Measurements from ENCODE around the gene ZNRD2.
A peak's percentile ranks its signal among the peaks of the same experiment; 100 is the strongest.

Gene ZNRD2

DNA sequence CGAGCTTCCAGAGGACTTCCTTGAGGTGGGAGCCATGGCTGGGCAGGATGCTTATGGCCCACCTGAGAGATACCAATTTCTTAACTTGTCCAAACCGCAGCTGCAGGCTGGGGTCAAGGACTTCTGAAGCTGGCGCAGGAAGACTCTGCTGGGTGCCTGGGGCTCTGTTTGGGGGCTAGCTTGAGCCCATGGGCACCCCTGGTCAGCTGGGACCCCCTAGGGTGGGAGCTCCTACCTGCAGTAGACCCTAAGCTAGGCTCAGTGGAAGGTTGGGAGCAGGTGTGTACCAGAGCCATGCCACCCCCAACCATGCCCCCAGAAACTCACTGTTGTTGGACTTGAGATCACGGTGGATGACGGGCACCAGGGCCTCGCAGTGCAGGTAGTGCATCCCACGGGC is 42.4 kb downstream of the ZNRD2 start:
- Histone ChIP-seq H3K9me3 (ENCODE audit: insufficient read depth, low read length) (no peaks in the 10 kb centered on the region), H3K36me3 (ENCODE audit: insufficient read depth, insufficient read length, low read length) (peaks cover 66% of the 10 kb centered on the region), H3K4me3 (ENCODE audit: insufficient read length, low read depth) (peak overlapping the region; percentile 94), H3K4me1 (ENCODE audit: insufficient read depth, insufficient read length) (peaks cover 38% of the 10 kb centered on the region), H3K27me3 (ENCODE audit: insufficient read depth, insufficient read length) (no peaks in the 10 kb centered on the region), H3K9ac (ENCODE audit: insufficient read length, low read depth) (peak overlapping the region; percentile 74)
- TF ChIP-seq ZNF274 (IDR thresholded peaks at IDR 0.05; ENCODE audit: low read depth, low read length) (no peak), YY1 (IDR thresholded peaks at IDR 0.05; ENCODE audit: insufficient read depth, insufficient read length) (no peak), SUZ12 (IDR thresholded peaks at IDR 0.05; ENCODE audit: extremely low read depth, insufficient read depth, insufficient read length) (no peak)
- no peak for DNase-seq (ENCODE audit: low read depth, low spot score)

DNA sequence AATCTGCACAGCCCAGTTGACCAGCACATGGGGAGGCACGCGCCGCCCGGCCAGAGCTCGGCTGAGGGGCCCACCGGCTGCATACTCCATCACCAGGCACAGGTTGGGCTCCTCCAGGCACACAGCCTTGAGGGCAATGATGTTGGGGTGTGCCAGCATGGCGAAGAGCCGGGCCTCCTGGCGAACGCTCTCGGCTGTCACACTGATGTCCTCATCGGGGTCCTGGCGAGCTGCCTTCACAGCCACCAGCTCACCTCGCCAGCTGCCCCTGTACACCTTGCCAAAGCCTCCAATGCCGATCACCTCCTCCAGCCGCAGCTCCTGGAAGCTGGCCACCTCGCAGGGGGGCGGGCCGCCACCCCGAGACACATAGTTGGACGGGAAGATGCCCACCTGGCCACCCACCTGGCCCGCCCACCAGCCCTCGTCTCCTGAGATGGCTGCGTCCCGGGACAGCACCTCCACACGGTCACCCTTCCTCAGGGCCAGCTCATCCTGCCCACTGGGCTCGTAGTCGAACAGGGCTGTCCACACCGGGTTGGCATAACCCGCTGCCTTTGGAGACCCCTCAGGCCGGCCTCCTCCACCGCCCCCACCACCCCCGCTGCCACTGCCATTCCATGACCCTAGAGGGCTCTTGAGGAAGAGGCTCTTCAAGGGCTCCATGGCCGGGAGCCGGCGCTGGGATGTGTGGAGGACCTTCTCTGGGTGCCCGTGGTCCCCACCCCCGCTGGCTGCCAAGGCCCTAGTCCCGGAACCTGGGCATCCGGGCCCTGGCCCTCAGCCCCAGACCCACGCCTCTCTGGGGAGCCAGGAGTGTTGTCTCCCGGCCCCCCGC is 43.0 kb downstream of the ZNRD2 start:
- no peak for DNase-seq (ENCODE audit: low read depth, low spot score)
- TF ChIP-seq YY1 (IDR thresholded peaks at IDR 0.05; ENCODE audit: insufficient read depth, insufficient read length) = no peak
- TF ChIP-seq SUZ12 (IDR thresholded peaks at IDR 0.05; ENCODE audit: extremely low read depth, insufficient read depth, insufficient read length) = no peak
- TF ChIP-seq ZNF274 (IDR thresholded peaks at IDR 0.05; ENCODE audit: low read depth, low read length) = no peak
- no peaks in the 10 kb centered on the region for H3K27me3 ChIP-seq (ENCODE audit: insufficient read depth, insufficient read length)
- H3K9ac ChIP-seq (ENCODE audit: insufficient read length, low read depth) = peak overlapping the region; percentile 97
- H3K36me3 ChIP-seq (ENCODE audit: insufficient read depth, insufficient read length, low read length) = peaks cover 66% of the 10 kb centered on the region
- H3K9me3 ChIP-seq (ENCODE audit: insufficient read depth, low read length) = no peaks in the 10 kb centered on the region
- peaks cover 35% of the 10 kb centered on the region for H3K4me1 ChIP-seq (ENCODE audit: insufficient read depth, insufficient read length)
- H3K4me3 ChIP-seq (ENCODE audit: insufficient read length, low read depth) = peak overlapping the region; percentile 94

DNA sequence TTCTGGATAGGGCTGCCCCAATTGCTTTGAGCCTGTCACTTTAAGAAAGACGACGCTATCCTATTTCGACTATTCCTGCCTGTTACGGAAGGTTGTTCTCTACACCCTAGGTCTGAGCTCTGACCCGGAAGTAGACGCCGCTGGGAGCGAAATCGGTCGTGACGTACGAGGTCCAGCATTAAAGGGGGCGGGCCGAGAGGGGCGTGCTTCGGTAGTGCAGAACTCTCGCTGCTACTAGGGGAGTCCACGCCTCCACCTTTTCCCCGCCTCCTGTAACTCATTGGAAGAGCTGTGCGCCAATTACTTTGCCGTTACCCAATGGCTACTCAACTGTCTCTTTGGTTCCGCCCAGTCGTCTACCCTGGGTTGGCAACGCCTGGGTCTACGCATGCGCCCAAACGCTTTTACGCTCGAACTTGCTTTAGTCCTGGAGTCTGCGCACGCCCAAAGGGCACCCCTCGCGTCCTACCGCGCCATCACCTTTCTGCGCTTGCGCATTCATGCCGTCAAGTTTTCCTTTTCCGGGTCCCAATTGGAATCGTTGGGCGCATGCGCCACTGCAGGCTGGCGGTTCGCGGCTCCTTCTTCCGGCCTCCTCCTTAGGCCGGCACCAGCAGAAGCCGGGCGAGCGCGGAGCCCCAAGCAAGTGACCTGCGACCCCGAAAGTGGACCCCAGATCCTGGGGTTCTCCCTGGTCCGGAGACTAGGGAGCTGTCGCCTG is 45.1 kb downstream of the ZNRD2 start, which contains the start of gene PCNX3:
Gene PCNX3 (plus strand): TSS at position 548 of the 721 bp plus-strand sequence. CDS start 536 bp downstream, outside the sequence.
- peaks cover 70% of the 10 kb centered on the region for H3K36me3 ChIP-seq (ENCODE audit: insufficient read depth, insufficient read length, low read length)
- H3K4me1 ChIP-seq (ENCODE audit: insufficient read depth, insufficient read length) = peaks cover 39% of the 10 kb centered on the region
- H3K27me3 ChIP-seq (ENCODE audit: insufficient read depth, insufficient read length) = no peaks in the 10 kb centered on the region
- peak within 1 kb of the TSS; percentile 94 for H3K4me3 ChIP-seq (ENCODE audit: insufficient read length, low read depth)
- peak; percentile 100 for DNase-seq (ENCODE audit: low read depth, low spot score)
- peak within 1 kb of the TSS; percentile 98 for H3K9ac ChIP-seq (ENCODE audit: insufficient read length, low read depth)
- TF ChIP-seq YY1 (IDR thresholded peaks at IDR 0.05; ENCODE audit: insufficient read depth, insufficient read length) (no peak), ZNF274 (IDR thresholded peaks at IDR 0.05; ENCODE audit: low read depth, low read length) (no peak)
- H3K9me3 ChIP-seq (ENCODE audit: insufficient read depth, low read length) = no peaks in the 10 kb centered on the region

DNA sequence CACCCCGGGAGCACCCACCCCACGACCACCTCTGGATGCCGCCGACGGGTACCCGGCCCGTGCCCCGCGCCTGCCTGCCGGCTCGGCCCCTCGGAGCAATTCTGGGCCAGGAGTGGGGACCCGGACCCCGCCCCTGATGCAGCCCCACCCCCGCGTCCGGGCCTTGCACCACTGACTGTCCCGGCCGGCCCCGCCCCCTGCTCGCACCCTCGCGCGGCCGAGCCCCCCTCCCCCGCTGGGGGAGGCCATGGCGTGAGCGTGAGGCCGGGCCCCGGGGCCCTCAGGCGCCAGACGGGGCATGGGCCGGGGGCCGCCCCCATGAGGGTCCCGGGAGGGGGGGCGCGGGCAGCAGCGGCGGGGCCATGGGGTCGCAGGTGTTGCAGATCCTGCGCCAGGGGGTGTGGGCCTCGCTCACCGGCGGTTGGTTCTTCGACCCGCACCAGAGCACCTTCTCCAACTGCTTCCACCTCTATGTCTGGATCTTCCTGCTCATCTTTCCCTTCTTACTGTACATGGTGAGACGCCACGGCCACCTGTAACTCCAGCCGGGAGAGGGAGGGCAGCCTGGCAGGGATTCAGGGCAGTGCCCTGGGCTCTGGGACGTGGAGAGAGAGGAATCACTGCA is 45.8 kb downstream of the ZNRD2 start:
- Histone ChIP-seq H3K4me3 (ENCODE audit: insufficient read length, low read depth) (peak overlapping the region; percentile 87), H3K36me3 (ENCODE audit: insufficient read depth, insufficient read length, low read length) (peaks cover 70% of the 10 kb centered on the region)

DNA sequence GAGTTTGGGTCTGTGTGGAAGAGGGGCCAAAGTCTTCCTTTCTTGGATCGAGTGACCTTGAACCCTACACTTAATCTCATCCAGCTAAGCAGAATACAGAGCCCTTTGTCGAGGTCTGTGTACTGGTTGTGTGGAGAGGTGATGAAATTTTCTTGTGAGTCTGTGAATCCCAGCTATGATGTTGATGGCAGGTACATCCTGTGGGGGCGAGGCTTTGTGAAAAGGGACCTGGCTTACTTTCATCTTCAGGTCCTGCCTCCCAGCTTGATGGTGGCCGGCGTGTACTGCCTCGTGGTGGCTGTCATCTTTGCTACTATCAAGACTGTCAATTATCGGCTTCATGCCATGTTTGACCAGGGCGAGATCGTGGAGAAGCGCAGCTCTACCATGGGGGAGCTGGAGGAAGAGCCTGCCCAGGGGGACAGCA is 46.3 kb downstream of the ZNRD2 start:
- Histone ChIP-seq H3K9me3 (ENCODE audit: insufficient read depth, low read length) (no peaks in the 10 kb centered on the region), H3K27me3 (ENCODE audit: insufficient read depth, insufficient read length) (no peaks in the 10 kb centered on the region), H3K36me3 (ENCODE audit: insufficient read depth, insufficient read length, low read length) (peaks cover 72% of the 10 kb centered on the region), H3K4me3 (ENCODE audit: insufficient read length, low read depth) (peak overlapping the region; percentile 87), H3K9ac (ENCODE audit: insufficient read length, low read depth) (peak overlapping the region; percentile 98), H3K4me1 (ENCODE audit: insufficient read depth, insufficient read length) (peaks cover 35% of the 10 kb centered on the region)
- DNase-seq (ENCODE audit: low read depth, low spot score) = no peak
- TF ChIP-seq ZNF274 (IDR thresholded peaks at IDR 0.05; ENCODE audit: low read depth, low read length) (no peak), SUZ12 (IDR thresholded peaks at IDR 0.05; ENCODE audit: extremely low read depth, insufficient read depth, insufficient read length) (no peak)

More for the DNA sequence above, 45.8 kb downstream of the ZNRD2 start:
- Histone ChIP-seq H3K9me3 (ENCODE audit: insufficient read depth, low read length) (no peaks in the 10 kb centered on the region), H3K4me1 (ENCODE audit: insufficient read depth, insufficient read length) (peaks cover 38% of the 10 kb centered on the region), H3K9ac (ENCODE audit: insufficient read length, low read depth) (peak overlapping the region; percentile 98), H3K27me3 (ENCODE audit: insufficient read depth, insufficient read length) (no peaks in the 10 kb centered on the region)
- DNase-seq (ENCODE audit: low read depth, low spot score) = no peak
- TF ChIP-seq YY1 (IDR thresholded peaks at IDR 0.05; ENCODE audit: insufficient read depth, insufficient read length) (no peak), ZNF274 (IDR thresholded peaks at IDR 0.05; ENCODE audit: low read depth, low read length) (no peak), SUZ12 (IDR thresholded peaks at IDR 0.05; ENCODE audit: extremely low read depth, insufficient read depth, insufficient read length) (no peak)

DNA sequence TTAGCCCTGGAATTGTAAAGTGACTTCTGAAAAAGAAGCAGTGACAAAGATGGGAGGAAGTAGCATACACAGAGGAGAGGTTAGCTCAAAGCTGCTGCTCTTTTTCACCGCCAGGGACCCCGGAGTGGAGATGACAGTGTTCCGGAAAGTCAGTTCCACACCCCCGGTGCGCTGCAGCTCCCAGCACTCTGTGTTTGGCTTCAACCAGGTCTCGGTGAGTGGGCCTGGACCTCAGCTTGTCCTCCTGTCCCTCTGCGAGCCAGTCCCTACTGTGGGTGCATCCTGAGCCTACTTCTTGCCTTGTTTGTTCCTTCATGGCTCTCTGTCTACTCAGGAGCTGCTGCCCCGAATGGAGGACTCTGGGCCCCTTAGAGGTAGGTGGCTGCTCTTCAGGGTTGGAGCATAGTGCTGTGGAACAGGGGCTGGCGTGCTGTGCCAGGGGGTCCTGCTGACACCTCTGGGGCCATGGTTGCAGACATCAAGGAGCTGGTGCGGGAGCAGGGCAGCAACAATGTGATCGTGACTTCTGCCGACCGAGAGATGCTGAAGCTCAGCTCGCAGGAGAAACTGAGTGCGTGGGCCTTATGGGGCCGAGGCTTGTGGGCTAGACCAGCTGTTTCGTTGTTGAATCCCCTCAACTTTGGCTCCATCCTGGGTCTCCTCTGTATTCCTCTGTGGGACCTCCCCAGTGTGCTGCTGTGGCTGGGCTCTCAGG is 47.0 kb downstream of the ZNRD2 start:
- H3K9me3 ChIP-seq (ENCODE audit: insufficient read depth, low read length) = no peaks in the 10 kb centered on the region
- H3K27me3 ChIP-seq (ENCODE audit: insufficient read depth, insufficient read length) = no peaks in the 10 kb centered on the region
- peak overlapping the region; percentile 98 for H3K9ac ChIP-seq (ENCODE audit: insufficient read length, low read depth)
- peaks cover 72% of the 10 kb centered on the region for H3K36me3 ChIP-seq (ENCODE audit: insufficient read depth, insufficient read length, low read length)
- DNase-seq (ENCODE audit: low read depth, low spot score) = no peak
- no peak for TF ChIP-seq SUZ12 (IDR thresholded peaks at IDR 0.05; ENCODE audit: extremely low read depth, insufficient read depth, insufficient read length)
- no peak for TF ChIP-seq YY1 (IDR thresholded peaks at IDR 0.05; ENCODE audit: insufficient read depth, insufficient read length)
- TF ChIP-seq ZNF274 (IDR thresholded peaks at IDR 0.05; ENCODE audit: low read depth, low read length) = no peak
- H3K4me3 ChIP-seq (ENCODE audit: insufficient read length, low read depth) = no peak overlapping the region
- H3K4me1 ChIP-seq (ENCODE audit: insufficient read depth, insufficient read length) = peaks cover 28% of the 10 kb centered on the region
